A549 (cell line): ENCODE measurements around the gene LRRD1. TPM values are rescaled to one million over a fixed set of nuclear protein-coding genes. Genes with fewer than 3 reads are reported as not detected.

Experiments used
- ATAC-seq, 2 experiments: fragments of 200-7000 bp in 1 of 2; fragments of >200 bp in 1 of 2; cut with Nextera tagmentation in 1 of 2; cut with Tn5 transposase in 1 of 2; 3 replicates each; pipeline versions ENCODE4 v1.8.0 to v1.9.1; 2018 to 2020; ENCODE audit warnings: mild to moderate bottlenecking in 1 of 2, moderate library complexity in 1 of 2
- CTCF ChIA-PET: fragments of 300-600 bp; sonication (Branson Sonifier 250); formaldehyde crosslinking; extraction: SDS; loops from one replicate; lab custom pipeline; 2021; ENCODE audit warnings: antibody characterized with exemption, inconsistent platforms; lab: Yijun Ruan, JAX
- POLR2A ChIA-PET: fragments of 350-600 bp; formaldehyde crosslinking; extraction: SDS; loops from one replicate; lab custom pipeline; 2021; ENCODE audit warnings: antibody characterized with exemption, inconsistent platforms; lab: Yijun Ruan, JAX
- DNase-seq, 2 experiments: peaks; one replicate each; pipeline versions ENCODE4 v3.0.0 to v3.0.0-alpha.2; 2011 to 2016; ENCODE audit warnings: low read depth in 1 of 2, low spot score in 1 of 2
- FAIRE-seq: peaks from 2 replicates; lab custom pipeline; 2011; peaks lifted over from hg19 to GRCh38; lab: Jason Lieb, UNC
- H3K27ac ChIP-seq, 2 experiments: fragments of >200 bp; sonication (Bioruptor Twin); formaldehyde crosslinking; 3 replicates each; pipeline ENCODE4 v1.5.1; 2016 to 2017
- H3K4me1 ChIP-seq: fragments of >200 bp; sonication (Bioruptor Twin); formaldehyde crosslinking; 3 replicates; pipeline ENCODE4 v1.6.1; 2016
- H3K4me2 ChIP-seq: fragments of >200 bp; sonication (Bioruptor Twin); formaldehyde crosslinking; 3 replicates; pipeline ENCODE4 v1.6.1; 2016
- H3K4me3 ChIP-seq: fragments of >200 bp; sonication (Bioruptor Twin); formaldehyde crosslinking; 3 replicates; pipeline ENCODE4 v1.5.1; 2016
- H3K9me3 ChIP-seq: fragments of >200 bp; sonication (Bioruptor Twin); formaldehyde crosslinking; 3 replicates; pipeline ENCODE4 v1.6.1; 2016
- CBX2 ChIP-seq: fragments of 200-600 bp; sonication (generic); IDR thresholded peaks from 2 replicates; pipeline ENCODE4 v1.6.1; 2016; ENCODE audit warnings: low read depth, mild to moderate bottlenecking, borderline replicate concordance
- CHD2 ChIP-seq: fragments of 150-350 bp; IDR thresholded peaks from 2 replicates; pipeline ENCODE4 v1.6.1; 2014; ENCODE audit warnings: low read length; ENCODE audit not compliant: partially characterized antibody
- HOXA7 ChIP-seq: fragments of 250-450 bp; sonication (Bioruptor Pico); IDR thresholded peaks from 2 replicates; pipeline ENCODE4 v1.5.0; 2020; ENCODE audit warnings: mild to moderate bottlenecking, moderate library complexity
- HOXB5 ChIP-seq: fragments of 250-450 bp; sonication (Bioruptor Pico); IDR thresholded peaks from 2 replicates; pipeline ENCODE4 v1.5.0; 2020; ENCODE audit warnings: mild to moderate bottlenecking, moderate library complexity
- JUN ChIP-seq, 2 experiments: fragments of >200 bp; sonication (Bioruptor Twin); formaldehyde crosslinking; IDR thresholded peaks; 2 replicates in 1 of 2; 3 replicates in 1 of 2; pipeline ENCODE4 v1.6.1; 2016 to 2017
- MAZ ChIP-seq: fragments of 150-350 bp; IDR thresholded peaks from 2 replicates; pipeline ENCODE4 v1.6.1; 2014; ENCODE audit warnings: antibody characterized with exemption, low read depth, low read length, borderline replicate concordance
- NFE2L2 ChIP-seq: fragments of 150-350 bp; conservative IDR thresholded peaks from 2 replicates; pipeline ENCODE4 v1.6.1; 2014; ENCODE audit warnings: low read length
- RNF2 ChIP-seq: fragments of 200-600 bp; sonication (generic); IDR thresholded peaks from 2 replicates; pipeline ENCODE4 v1.6.1; 2016; ENCODE audit warnings: low read depth, mild to moderate bottlenecking, antibody characterized with exemption, moderate library complexity, borderline replicate concordance
- ZC3H11A ChIP-seq: fragments of 450-650 bp; IDR thresholded peaks from 2 replicates; pipeline ENCODE4 v1.6.1; 2014; ENCODE audit warnings: antibody characterized with exemption, mild to moderate bottlenecking
- WGBS: methylation state at CpG from one replicate; pipeline ENCODE4 v1.1.6; 2017; ENCODE audit errors: missing lambda C conversion rate; 5-methylcytosine and 5-hydroxymethylcytosine counted together
- polyA plus RNA-seq, 4 experiments: library from polyadenylated mRNA; depleted of rRNA in 3 of 4; stranded (reverse); fragments of >200 nt; fragmentation: RNase III in 1 of 4; extraction: RNeasy Plus Mini Kit Qiagen cat#74134 plus additional on column Dnase treatment in 1 of 4; gene quantifications; 2 replicates in 3 of 4; 3 replicates in 1 of 4; pipeline ENCODE4 v1.2.3, GENCODE V29; 2011 to 2017
- TF ChIP-seq, protein P1 (sequence below): fragments of 450-650 bp; IDR thresholded peaks from 2 replicates; pipeline ENCODE4 v1.6.1; 2014; ENCODE audit warnings: antibody characterized with exemption
- TF ChIP-seq, protein P2 (sequence below): fragments of 200-600 bp; sonication (generic); IDR thresholded peaks from 2 replicates; pipeline ENCODE4 v1.6.1; 2016; ENCODE audit warnings: antibody characterized with exemption, mild to moderate bottlenecking, moderate library complexity
- TF ChIP-seq, protein P3 (sequence below): IDR thresholded peaks from 2 replicates; pipeline ENCODE4 v1.6.1; 2012
- TF ChIP-seq, protein P4 (sequence below): fragments of 250-450 bp; sonication (Bioruptor Pico); IDR thresholded peaks from 2 replicates; pipeline ENCODE4 v1.5.0; 2020; ENCODE audit warnings: low read depth, mild to moderate bottlenecking, moderate library complexity
- TF ChIP-seq, protein P5 (sequence below): IDR thresholded peaks from 2 replicates; pipeline ENCODE4 v1.6.1; 2012; ENCODE audit warnings: low read depth, borderline replicate concordance
- TF ChIP-seq, protein P6 (sequence below): fragments of >200 bp; sonication (Bioruptor Twin); formaldehyde crosslinking; IDR thresholded peaks from 3 replicates; pipeline ENCODE4 v1.5.1; 2016

LRRD1 gene
- polyA plus RNA-seq, 2 of the 4 experiments (the other 2 are of a cell fraction) = not detected

DNA sequence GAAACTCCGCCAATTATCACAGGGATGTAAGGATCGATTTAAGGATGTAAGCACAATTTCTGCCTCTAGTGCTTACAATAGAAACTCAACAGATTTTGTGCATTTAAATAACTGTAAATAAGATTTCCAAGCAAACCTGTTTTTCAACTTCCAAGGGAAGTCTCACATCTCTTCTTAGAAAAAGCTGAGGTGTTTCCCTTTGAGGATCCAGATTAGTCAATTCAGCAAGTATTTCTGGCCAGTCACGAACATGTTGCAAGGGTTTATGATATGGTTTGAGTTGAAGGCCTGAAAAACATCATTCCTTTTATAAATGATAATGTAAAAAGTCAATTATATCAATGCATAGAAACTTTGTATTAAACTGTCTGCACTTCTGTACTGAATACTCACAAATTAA, 42.8 kb upstream of the LRRD1 start:
- WGBS = 95% methylated on average over 3 of the region's 3 CpGs
- ATAC-seq (no peak), FAIRE-seq (no peak), DNase-seq (no peak)
- ChIA-PET CTCF (interaction anchor here (1.2 kb wide), 1 partner anchor 11 kb away, joined by 3 read pairs; no protein-coding TSS in a partner anchor), POLR2A (no interaction called here)
- Histone ChIP-seq H3K4me3 (no peak overlapping the region), H3K4me2 (no peak overlapping the region), H3K27ac (no peak overlapping the region), H3K4me1 (no peaks in the 10 kb centered on the region), H3K9me3 (no peaks in the 10 kb centered on the region)
- TF ChIP-seq, protein P1, sequence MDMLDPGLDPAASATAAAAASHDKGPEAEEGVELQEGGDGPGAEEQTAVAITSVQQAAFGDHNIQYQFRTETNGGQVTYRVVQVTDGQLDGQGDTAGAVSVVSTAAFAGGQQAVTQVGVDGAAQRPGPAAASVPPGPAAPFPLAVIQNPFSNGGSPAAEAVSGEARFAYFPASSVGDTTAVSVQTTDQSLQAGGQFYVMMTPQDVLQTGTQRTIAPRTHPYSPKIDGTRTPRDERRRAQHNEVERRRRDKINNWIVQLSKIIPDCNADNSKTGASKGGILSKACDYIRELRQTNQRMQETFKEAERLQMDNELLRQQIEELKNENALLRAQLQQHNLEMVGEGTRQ = no peak
- TF ChIP-seq RNF2 = no peak
- TF ChIP-seq JUN (IDR thresholded peaks at IDR 0.05) = no peak

DNA sequence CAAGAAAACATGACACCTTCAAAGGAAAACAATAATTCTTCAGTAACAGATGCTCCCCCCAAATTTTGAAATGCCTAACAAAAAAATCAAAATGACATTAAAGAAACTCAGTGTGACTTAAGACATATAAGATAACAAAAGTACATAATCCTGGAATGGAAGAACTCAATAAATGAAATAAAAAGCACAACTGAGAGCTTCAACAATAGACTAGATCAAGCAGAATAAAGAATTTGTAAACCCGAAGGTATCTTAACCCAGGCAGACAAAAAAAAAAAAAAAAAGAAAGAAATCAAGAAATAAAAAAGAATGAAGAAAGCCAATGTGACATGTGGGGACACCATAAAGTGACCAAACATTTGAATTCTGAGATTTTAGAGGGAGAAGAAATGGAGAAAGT, 27.7 kb upstream of the LRRD1 start:
- WGBS = 88% methylated on average over 1 of the region's 1 CpG
- TF ChIP-seq HOXA7 (CRISPR knock-in tag) = no peak
- TF ChIP-seq, protein P2, sequence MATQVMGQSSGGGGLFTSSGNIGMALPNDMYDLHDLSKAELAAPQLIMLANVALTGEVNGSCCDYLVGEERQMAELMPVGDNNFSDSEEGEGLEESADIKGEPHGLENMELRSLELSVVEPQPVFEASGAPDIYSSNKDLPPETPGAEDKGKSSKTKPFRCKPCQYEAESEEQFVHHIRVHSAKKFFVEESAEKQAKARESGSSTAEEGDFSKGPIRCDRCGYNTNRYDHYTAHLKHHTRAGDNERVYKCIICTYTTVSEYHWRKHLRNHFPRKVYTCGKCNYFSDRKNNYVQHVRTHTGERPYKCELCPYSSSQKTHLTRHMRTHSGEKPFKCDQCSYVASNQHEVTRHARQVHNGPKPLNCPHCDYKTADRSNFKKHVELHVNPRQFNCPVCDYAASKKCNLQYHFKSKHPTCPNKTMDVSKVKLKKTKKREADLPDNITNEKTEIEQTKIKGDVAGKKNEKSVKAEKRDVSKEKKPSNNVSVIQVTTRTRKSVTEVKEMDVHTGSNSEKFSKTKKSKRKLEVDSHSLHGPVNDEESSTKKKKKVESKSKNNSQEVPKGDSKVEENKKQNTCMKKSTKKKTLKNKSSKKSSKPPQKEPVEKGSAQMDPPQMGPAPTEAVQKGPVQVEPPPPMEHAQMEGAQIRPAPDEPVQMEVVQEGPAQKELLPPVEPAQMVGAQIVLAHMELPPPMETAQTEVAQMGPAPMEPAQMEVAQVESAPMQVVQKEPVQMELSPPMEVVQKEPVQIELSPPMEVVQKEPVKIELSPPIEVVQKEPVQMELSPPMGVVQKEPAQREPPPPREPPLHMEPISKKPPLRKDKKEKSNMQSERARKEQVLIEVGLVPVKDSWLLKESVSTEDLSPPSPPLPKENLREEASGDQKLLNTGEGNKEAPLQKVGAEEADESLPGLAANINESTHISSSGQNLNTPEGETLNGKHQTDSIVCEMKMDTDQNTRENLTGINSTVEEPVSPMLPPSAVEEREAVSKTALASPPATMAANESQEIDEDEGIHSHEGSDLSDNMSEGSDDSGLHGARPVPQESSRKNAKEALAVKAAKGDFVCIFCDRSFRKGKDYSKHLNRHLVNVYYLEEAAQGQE = no peak
- TF ChIP-seq ZC3H11A = no peak
- TF ChIP-seq, protein P3, sequence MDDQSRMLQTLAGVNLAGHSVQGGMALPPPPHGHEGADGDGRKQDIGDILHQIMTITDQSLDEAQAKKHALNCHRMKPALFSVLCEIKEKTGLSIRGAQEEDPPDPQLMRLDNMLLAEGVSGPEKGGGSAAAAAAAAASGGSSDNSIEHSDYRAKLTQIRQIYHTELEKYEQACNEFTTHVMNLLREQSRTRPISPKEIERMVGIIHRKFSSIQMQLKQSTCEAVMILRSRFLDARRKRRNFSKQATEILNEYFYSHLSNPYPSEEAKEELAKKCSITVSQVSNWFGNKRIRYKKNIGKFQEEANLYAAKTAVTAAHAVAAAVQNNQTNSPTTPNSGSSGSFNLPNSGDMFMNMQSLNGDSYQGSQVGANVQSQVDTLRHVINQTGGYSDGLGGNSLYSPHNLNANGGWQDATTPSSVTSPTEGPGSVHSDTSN = no peak
- no peak for TF ChIP-seq CBX2
- no peak for TF ChIP-seq HOXB5 (CRISPR knock-in tag)
- no peak for TF ChIP-seq JUN (IDR thresholded peaks at IDR 0.05)
- no peak for TF ChIP-seq CHD2
- no peak for TF ChIP-seq NFE2L2
- TF ChIP-seq, protein P4, sequence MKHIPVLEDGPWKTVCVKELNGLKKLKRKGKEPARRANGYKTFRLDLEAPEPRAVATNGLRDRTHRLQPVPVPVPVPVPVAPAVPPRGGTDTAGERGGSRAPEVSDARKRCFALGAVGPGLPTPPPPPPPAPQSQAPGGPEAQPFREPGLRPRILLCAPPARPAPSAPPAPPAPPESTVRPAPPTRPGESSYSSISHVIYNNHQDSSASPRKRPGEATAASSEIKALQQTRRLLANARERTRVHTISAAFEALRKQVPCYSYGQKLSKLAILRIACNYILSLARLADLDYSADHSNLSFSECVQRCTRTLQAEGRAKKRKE (CRISPR knock-in tag) = no peak
- POLR2A ChIA-PET = no interaction called here
- no peaks in the 10 kb centered on the region for H3K4me1 ChIP-seq
- H3K4me2 ChIP-seq = no peak overlapping the region
- H3K9me3 ChIP-seq = 0 out of 3 replicates have a peak, but pooled peaks cover 3% of the 10 kb centered on the region
- H3K4me3 ChIP-seq = no peak overlapping the region
- H3K27ac ChIP-seq = no peak overlapping the region
- no peak for ATAC-seq
- no peak for FAIRE-seq
- no peak for DNase-seq
- CTCF ChIA-PET = no interaction called here

DNA sequence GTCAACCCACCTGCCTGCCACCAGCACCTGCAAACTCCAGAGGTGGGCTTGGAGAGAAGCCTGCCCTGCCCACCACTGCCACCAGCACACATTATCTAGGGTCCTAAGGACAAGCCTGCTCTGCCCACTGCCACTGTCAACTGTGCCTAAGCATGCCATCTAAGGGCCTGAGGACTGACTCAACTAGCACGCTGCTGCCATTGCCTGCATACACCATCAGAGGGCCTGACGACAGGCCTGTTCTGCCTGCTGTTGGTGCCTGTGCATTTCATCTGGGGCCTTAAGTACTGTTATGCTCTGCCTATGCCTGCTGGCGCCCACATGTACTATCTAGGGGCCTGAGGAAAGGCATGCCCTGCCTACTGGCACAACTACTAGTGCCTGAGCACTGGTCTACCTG, 27.0 kb upstream of the LRRD1 start:
- Histone ChIP-seq H3K4me3 (no peak overlapping the region), H3K27ac (no peak overlapping the region), H3K9me3 (0 out of 3 replicates have a peak, but pooled peaks cover 3% of the 10 kb centered on the region), H3K4me2 (no peak overlapping the region), H3K4me1 (no peaks in the 10 kb centered on the region)
- TF ChIP-seq, protein P5, sequence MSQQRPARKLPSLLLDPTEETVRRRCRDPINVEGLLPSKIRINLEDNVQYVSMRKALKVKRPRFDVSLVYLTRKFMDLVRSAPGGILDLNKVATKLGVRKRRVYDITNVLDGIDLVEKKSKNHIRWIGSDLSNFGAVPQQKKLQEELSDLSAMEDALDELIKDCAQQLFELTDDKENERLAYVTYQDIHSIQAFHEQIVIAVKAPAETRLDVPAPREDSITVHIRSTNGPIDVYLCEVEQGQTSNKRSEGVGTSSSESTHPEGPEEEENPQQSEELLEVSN = no peak
- TF ChIP-seq, protein P6, sequence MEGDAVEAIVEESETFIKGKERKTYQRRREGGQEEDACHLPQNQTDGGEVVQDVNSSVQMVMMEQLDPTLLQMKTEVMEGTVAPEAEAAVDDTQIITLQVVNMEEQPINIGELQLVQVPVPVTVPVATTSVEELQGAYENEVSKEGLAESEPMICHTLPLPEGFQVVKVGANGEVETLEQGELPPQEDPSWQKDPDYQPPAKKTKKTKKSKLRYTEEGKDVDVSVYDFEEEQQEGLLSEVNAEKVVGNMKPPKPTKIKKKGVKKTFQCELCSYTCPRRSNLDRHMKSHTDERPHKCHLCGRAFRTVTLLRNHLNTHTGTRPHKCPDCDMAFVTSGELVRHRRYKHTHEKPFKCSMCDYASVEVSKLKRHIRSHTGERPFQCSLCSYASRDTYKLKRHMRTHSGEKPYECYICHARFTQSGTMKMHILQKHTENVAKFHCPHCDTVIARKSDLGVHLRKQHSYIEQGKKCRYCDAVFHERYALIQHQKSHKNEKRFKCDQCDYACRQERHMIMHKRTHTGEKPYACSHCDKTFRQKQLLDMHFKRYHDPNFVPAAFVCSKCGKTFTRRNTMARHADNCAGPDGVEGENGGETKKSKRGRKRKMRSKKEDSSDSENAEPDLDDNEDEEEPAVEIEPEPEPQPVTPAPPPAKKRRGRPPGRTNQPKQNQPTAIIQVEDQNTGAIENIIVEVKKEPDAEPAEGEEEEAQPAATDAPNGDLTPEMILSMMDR = no peak
- TF ChIP-seq MAZ = no peak
- FAIRE-seq (no peak), ATAC-seq (no peak), DNase-seq (no peak)
- ChIA-PET POLR2A (no interaction called here), CTCF (interaction anchor here (0.9 kb wide), 1 partner anchor 325 kb away, joined by 4 read pairs; no protein-coding TSS in a partner anchor)
- WGBS = 92% methylated on average over 3 of the region's 3 CpGs
